GM20000 (cell line): ENCODE measurements around the gene PLEKHM3.

Experiments
- DNase-seq: peaks from one replicate; pipeline ENCODE4 v3.0.0; 2012; ENCODE audit warnings: low spot score
- TF ChIP-seq, protein P1 (sequence below): IDR thresholded peaks from 2 replicates; pipeline ENCODE4 v1.5.1; 2012; ENCODE audit warnings: mild to moderate bottlenecking, control low read depth; ENCODE audit errors: extremely low read depth, missing control alignments

The PLEKHM3 gene

DNA sequence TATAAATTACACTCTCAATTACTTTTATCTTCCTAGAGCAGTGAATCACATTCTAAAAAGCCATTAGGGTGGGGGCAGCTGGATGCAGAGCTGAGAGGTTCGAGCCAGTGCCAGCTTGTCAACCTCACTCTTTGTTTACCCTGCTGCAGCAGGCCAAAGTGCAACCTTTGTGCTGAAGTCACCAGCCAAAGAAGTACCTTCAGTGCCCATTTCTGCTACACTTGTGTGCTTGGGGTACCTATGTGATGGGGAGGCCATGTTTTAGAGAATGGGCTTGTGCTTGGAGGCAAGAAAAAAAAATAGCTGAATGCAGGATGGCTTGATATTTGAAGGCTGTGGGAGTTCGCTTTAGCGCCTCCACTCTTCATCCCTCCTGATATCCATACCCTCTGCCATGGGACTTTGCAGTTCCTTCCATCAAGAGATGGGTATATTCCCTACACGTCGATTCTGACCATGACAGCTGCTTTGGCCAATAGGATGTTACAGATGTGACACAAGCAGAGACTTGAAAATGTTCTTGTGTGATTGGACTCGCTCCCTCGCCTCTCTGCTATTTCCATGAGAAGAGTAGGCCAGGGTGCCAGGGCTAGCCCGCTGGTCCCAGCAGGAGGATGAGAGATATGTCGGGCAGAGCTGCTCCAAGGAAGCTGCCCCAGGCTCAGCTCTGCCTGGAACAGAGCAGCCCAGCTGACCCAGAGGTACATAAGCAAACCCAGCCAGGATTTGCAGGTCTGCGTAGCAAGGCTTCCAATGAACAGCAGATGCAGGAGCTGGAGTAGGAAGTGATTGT is 242.9 kb downstream of the PLEKHM3 start:
- no peak for DNase-seq
- TF ChIP-seq, protein P1, sequence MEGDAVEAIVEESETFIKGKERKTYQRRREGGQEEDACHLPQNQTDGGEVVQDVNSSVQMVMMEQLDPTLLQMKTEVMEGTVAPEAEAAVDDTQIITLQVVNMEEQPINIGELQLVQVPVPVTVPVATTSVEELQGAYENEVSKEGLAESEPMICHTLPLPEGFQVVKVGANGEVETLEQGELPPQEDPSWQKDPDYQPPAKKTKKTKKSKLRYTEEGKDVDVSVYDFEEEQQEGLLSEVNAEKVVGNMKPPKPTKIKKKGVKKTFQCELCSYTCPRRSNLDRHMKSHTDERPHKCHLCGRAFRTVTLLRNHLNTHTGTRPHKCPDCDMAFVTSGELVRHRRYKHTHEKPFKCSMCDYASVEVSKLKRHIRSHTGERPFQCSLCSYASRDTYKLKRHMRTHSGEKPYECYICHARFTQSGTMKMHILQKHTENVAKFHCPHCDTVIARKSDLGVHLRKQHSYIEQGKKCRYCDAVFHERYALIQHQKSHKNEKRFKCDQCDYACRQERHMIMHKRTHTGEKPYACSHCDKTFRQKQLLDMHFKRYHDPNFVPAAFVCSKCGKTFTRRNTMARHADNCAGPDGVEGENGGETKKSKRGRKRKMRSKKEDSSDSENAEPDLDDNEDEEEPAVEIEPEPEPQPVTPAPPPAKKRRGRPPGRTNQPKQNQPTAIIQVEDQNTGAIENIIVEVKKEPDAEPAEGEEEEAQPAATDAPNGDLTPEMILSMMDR = no peak

DNA sequence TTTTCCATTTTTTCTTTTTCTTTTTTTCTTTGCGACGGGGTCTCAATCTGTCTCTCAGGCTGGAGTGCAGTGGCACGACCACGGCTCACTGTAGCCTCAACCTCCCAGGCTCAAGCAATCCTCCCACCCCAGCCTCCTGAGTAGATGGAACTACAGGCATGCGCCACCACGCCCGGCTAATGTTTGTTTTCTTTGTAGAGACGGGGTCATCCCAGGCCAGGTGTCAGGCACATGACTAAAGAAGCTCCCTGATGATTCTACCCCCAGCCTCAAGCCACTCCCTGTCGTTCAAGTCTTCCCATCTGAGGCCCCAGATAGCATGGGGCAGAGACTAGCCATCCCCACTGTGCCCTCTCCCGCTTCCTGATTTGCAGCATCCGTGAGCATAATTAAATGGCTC is 245.8 kb downstream of the PLEKHM3 start:
- TF ChIP-seq, protein P1 = no peak
- no peak for DNase-seq

DNA sequence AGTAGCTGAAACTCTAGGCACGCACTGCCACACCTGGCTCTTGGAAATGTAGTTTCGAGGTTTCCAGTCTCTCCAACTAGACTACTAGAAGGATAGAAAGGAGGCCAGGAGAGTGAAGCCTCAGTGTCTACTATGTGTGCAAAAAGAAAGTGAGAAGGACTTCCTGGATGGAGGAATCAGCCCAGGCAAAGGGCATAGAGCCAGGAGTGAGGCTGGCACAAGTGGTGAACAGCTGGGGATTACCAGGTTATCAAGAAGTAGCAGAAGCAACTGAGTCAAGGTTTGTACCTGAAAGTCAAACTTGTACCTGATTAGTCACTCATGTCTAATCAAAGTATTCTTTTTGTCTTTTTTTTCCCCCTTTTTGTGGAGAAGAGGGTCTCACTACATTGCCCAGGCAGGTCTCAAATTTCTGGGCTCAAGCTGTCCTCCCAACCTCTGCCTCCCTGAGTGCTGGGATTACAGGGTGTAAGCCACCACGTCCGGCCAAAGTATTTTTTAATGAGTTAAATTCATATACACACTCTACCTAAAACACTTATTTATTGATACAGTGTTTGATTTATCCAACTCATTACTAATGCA is 246.9 kb downstream of the PLEKHM3 start:
- DNase-seq = no peak
- TF ChIP-seq, protein P1 = no peak

DNA sequence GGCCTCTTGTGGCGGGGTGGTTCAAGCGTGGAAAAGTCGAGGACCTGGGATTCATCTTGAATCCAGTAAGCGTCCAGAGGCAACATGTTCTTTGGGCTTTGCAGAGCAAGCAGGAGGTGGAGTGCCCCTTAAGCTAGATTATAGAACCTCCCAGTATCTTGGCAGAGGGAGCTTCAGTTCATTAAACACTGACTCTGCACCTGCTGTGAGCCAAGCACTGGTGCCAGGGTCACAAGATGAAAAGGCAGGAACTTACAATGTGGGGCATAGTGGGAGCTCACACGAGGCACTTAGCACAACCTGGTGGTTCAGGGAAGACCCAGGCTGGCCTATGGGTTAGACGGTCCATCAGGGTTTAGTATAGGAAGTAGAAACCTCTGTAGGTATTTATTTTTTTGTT is 248.2 kb downstream of the PLEKHM3 start:
- DNase-seq = no peak

GRCh38 chr2:207775473-207775872 is 249.9 kb downstream of the PLEKHM3 start:
- TF ChIP-seq, protein P1 = no peak
- no peak for DNase-seq

More for the DNA sequence above, 248.2 kb downstream of the PLEKHM3 start:
- TF ChIP-seq, protein P1 = no peak

DNA sequence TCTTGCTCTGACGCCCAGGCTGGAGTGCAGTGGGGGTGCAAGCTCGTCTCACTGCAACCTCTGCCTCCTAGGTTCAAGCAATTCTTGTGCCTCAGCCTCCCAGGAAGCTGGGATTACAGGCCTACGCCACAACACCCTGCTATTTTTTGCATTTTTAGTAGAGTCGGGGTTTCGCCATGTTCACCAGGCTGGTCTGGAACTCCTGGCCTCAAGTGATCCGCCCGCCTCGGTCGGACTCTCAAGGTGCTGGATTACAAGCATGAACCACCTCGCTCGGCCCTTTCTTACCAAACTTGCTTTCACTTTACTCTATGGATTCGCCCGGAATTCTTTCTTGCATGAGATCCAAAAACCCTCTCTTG is 252.5 kb downstream of the PLEKHM3 start:
- TF ChIP-seq, protein P1 = no peak
- DNase-seq = no peak

DNA sequence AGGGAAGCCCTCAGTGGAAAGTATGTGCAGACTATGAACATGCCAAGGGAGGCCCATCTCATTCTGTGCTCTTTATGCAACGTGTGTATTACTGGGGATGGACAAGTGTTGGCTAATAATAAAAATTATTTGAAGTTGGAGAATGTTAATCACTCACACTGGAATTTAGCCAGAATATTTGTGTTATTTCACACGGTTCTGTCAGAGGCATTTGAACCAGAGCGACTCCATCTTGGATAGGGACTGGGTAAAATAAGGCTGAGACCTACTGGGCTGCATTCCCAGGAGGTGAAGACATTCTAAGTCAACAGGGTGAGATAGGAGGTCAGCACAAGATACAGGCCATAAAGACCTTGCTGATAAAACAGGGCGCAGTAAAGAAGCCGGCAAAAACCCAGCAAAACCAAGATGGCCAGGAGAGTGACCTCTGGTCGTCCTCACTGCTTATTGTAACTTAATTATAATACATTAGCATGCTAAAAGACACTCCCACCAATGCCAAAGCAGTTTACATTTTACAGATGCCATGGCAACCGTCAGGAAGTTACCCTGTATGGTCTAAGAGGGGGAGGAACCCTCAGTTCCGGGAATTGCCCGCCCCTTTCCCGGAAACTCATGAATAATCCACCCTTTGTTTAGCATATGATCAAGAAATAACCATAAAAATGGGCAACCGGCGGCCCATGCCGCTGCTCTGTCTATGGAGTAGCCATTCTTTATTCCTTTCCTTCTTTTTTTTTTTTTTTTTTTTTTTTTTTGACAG is 253.1 kb downstream of the PLEKHM3 start:
- DNase-seq = no peak
- TF ChIP-seq, protein P1 = no peak
